HEK293 (cell line): ENCODE measurements around the gene DSG3.

Experiments
- CTCF ChIA-PET: fragments of 350-600 bp; formaldehyde crosslinking; extraction: SDS; loops from one replicate; lab custom pipeline; 2021; ENCODE audit warnings: antibody characterized with exemption; lab: Yijun Ruan, JAX
- POLR2A ChIA-PET: fragments of 300-600 bp; formaldehyde crosslinking; extraction: SDS; loops from one replicate; lab custom pipeline; 2020; ENCODE audit warnings: antibody characterized with exemption, inconsistent platforms; lab: Yijun Ruan, JAX
- H3K27ac ChIP-seq: fragments of 200-500 bp; sonication (Bioruptor generic); 2 replicates; pipeline ENCODE4 v1.5.1; 2014; ENCODE audit warnings: low read depth, low read length, control low read depth, inconsistent platforms; ENCODE audit errors: extremely low read depth
- H3K36me3 ChIP-seq, 2 experiments: fragments of 200-500 bp in 1 of 2; sonication (Bioruptor generic) in 1 of 2; 1 replicate in 1 of 2; 2 replicates in 1 of 2; pipeline ENCODE4 v1.5.1; 2014 to 2017; ENCODE audit warnings: inconsistent platforms in 2 of 2, low read length in 2 of 2; ENCODE audit not compliant: control insufficient read depth in 2 of 2, insufficient read depth in 1 of 2
- H3K4me1 ChIP-seq: fragments of 200-500 bp; sonication (Bioruptor generic); 2 replicates; pipeline ENCODE4 v1.5.1; 2014; ENCODE audit warnings: mild to moderate bottlenecking, low read length, inconsistent platforms; ENCODE audit not compliant: control insufficient read depth, insufficient read depth
- H3K4me3 ChIP-seq: 2 replicates; pipeline ENCODE4 v1.5.1; 2011; ENCODE audit warnings: low read depth, mild to moderate bottlenecking, control low read depth, low read length, moderate library complexity
- H3K9me3 ChIP-seq: fragments of 200-500 bp; sonication (Bioruptor generic); 2 replicates; pipeline ENCODE4 v1.5.1; 2014; ENCODE audit warnings: low read depth, low read length, inconsistent platforms; ENCODE audit not compliant: control insufficient read depth, insufficient read depth
- GFI1B ChIP-seq: fragments of 450-650 bp; formaldehyde crosslinking; IDR thresholded peaks from 2 replicates; pipeline ENCODE4 v1.5.1; 2016; ENCODE audit warnings: missing biosample characterization, missing genetic modification characterization
- OSR2 ChIP-seq: fragments of 450-650 bp; formaldehyde crosslinking; IDR thresholded peaks from 2 replicates; pipeline ENCODE4 v1.5.1; 2016; ENCODE audit warnings: missing biosample characterization, missing genetic modification characterization
- SCRT2 ChIP-seq: fragments of 450-650 bp; formaldehyde crosslinking; IDR thresholded peaks from 2 replicates; pipeline ENCODE4 v1.5.1; 2016; ENCODE audit warnings: missing biosample characterization, missing genetic modification characterization
- YY2 ChIP-seq: fragments of 450-650 bp; formaldehyde crosslinking; IDR thresholded peaks from 2 replicates; pipeline ENCODE4 v1.5.1; 2016; ENCODE audit warnings: missing biosample characterization, missing genetic modification characterization
- ZFHX2 ChIP-seq: fragments of 450-650 bp; formaldehyde crosslinking; conservative IDR thresholded peaks from 2 replicates; pipeline ENCODE4 v1.5.1; 2016; ENCODE audit warnings: missing biosample characterization, missing genetic modification characterization
- ZNF138 ChIP-seq: fragments of 450-650 bp; formaldehyde crosslinking; IDR thresholded peaks from 2 replicates; pipeline ENCODE4 v1.5.1; 2016; ENCODE audit warnings: missing biosample characterization, missing genetic modification characterization, borderline replicate concordance
- ZNF248 ChIP-seq: fragments of 450-650 bp; formaldehyde crosslinking; IDR thresholded peaks from 2 replicates; pipeline ENCODE4 v1.5.1; 2017; ENCODE audit warnings: missing biosample characterization, missing genetic modification characterization
- ZNF341 ChIP-seq: fragments of 450-650 bp; formaldehyde crosslinking; IDR thresholded peaks from 2 replicates; pipeline ENCODE4; 2016; ENCODE audit warnings: low read depth, missing biosample characterization, missing genetic modification characterization
- ZNF530 ChIP-seq: fragments of 450-650 bp; formaldehyde crosslinking; IDR thresholded peaks from 2 replicates; pipeline ENCODE4 v1.5.1; 2016; ENCODE audit warnings: low read depth, missing biosample characterization, missing genetic modification characterization
- ZNF558 ChIP-seq: fragments of 450-650 bp; formaldehyde crosslinking; IDR thresholded peaks from 2 replicates; pipeline ENCODE4 v1.5.1; 2016; ENCODE audit warnings: missing biosample characterization, missing genetic modification characterization
- ZNF776 ChIP-seq: fragments of 450-650 bp; formaldehyde crosslinking; IDR thresholded peaks from 2 replicates; pipeline ENCODE4 v1.5.0; 2017; ENCODE audit warnings: missing biosample characterization, missing genetic modification characterization, borderline replicate concordance
- ZNF785 ChIP-seq: fragments of 450-650 bp; formaldehyde crosslinking; IDR thresholded peaks from 2 replicates; pipeline ENCODE4 v1.5.1; 2016; ENCODE audit warnings: missing biosample characterization, missing genetic modification characterization
- ZNF843 ChIP-seq: fragments of 450-650 bp; formaldehyde crosslinking; IDR thresholded peaks from 2 replicates; pipeline ENCODE4 v1.5.1; 2016; ENCODE audit warnings: missing biosample characterization, missing genetic modification characterization
- ZSCAN16 ChIP-seq: fragments of 450-650 bp; formaldehyde crosslinking; IDR thresholded peaks from 2 replicates; pipeline ENCODE4 v1.5.1; 2016; ENCODE audit warnings: missing biosample characterization, missing genetic modification characterization
- ZSCAN30 ChIP-seq: fragments of 450-650 bp; IDR thresholded peaks from 2 replicates; pipeline ENCODE4 v1.5.1; 2018; ENCODE audit warnings: missing biosample characterization, mild to moderate bottlenecking, missing genetic modification characterization, moderate library complexity
- TF ChIP-seq, protein P1 (sequence below): fragments of 450-650 bp; formaldehyde crosslinking; IDR thresholded peaks from 2 replicates; pipeline ENCODE4 v1.5.1; 2016; ENCODE audit warnings: missing biosample characterization, missing genetic modification characterization
- TF ChIP-seq, protein P2 (sequence below): fragments of 450-650 bp; IDR thresholded peaks from 2 replicates; pipeline ENCODE4 v1.5.1; 2018; ENCODE audit warnings: missing biosample characterization, missing genetic modification characterization
- TF ChIP-seq, protein P3 (sequence below): fragments of 450-650 bp; formaldehyde crosslinking; IDR thresholded peaks from 2 replicates; pipeline ENCODE4 v1.5.1; 2016; ENCODE audit warnings: missing biosample characterization, missing genetic modification characterization, borderline replicate concordance
- TF ChIP-seq, protein P4 (sequence below): fragments of 450-650 bp; formaldehyde crosslinking; IDR thresholded peaks from 2 replicates; pipeline ENCODE4 v1.5.1; 2017; ENCODE audit warnings: missing biosample characterization, missing genetic modification characterization
- TF ChIP-seq, protein P5 (sequence below): fragments of 450-650 bp; formaldehyde crosslinking; IDR thresholded peaks from 2 replicates; pipeline ENCODE4 v1.5.1; 2016; ENCODE audit warnings: missing biosample characterization, missing genetic modification characterization

Gene DSG3

DNA sequence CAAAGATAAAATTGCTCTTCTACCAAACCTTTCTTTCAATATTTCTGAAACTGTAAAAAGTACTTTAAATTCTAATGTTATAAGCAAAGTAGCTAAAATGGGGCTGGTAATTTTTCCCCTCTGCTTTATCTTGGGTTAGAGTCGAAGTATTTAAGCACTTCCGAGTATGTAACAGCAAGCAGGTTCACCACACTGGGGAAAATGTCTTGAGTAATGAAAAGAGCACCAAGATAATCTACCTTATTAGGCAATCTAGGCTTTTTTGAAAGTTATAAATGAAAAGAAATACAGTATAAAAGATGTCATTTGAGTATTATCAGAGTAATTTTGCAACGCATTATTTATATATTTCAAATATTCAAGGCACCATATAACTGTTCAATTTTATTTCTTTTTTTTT lies 687 bp upstream of the DSG3 start:
- Histone ChIP-seq H3K36me3 (no peaks in the 10 kb centered on the region), H3K27ac (no peak overlapping the region), H3K4me3 (no peak overlapping the region), H3K4me1 (no peaks in the 10 kb centered on the region), H3K9me3 (no peaks in the 10 kb centered on the region)
- ChIA-PET POLR2A (no interaction called here), CTCF (interaction anchor here (0.9 kb wide), 1 partner anchor 478 kb away, joined by 3 read pairs; no protein-coding TSS in a partner anchor)
- TF ChIP-seq, protein P1, sequence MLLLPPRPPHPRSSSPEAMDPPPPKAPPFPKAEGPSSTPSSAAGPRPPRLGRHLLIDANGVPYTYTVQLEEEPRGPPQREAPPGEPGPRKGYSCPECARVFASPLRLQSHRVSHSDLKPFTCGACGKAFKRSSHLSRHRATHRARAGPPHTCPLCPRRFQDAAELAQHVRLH (tag by site-specific recombination) = no peak
- no peak for TF ChIP-seq ZNF530 (tag by site-specific recombination)
- TF ChIP-seq ZNF341 = no peak
- TF ChIP-seq, protein P2, sequence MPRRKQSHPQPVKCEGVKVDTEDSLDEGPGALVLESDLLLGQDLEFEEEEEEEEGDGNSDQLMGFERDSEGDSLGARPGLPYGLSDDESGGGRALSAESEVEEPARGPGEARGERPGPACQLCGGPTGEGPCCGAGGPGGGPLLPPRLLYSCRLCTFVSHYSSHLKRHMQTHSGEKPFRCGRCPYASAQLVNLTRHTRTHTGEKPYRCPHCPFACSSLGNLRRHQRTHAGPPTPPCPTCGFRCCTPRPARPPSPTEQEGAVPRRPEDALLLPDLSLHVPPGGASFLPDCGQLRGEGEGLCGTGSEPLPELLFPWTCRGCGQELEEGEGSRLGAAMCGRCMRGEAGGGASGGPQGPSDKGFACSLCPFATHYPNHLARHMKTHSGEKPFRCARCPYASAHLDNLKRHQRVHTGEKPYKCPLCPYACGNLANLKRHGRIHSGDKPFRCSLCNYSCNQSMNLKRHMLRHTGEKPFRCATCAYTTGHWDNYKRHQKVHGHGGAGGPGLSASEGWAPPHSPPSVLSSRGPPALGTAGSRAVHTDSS (tag by site-specific recombination) = no peak
- TF ChIP-seq SCRT2 (tag by site-specific recombination) = no peak
- TF ChIP-seq, protein P3, sequence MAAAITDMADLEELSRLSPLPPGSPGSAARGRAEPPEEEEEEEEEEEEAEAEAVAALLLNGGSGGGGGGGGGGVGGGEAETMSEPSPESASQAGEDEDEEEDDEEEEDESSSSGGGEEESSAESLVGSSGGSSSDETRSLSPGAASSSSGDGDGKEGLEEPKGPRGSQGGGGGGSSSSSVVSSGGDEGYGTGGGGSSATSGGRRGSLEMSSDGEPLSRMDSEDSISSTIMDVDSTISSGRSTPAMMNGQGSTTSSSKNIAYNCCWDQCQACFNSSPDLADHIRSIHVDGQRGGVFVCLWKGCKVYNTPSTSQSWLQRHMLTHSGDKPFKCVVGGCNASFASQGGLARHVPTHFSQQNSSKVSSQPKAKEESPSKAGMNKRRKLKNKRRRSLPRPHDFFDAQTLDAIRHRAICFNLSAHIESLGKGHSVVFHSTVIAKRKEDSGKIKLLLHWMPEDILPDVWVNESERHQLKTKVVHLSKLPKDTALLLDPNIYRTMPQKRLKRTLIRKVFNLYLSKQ (tag by site-specific recombination) = no peak
- TF ChIP-seq ZNF558 = no peak
- TF ChIP-seq ZNF785 (tag by site-specific recombination) = no peak
- no peak for TF ChIP-seq ZSCAN16
- no peak for TF ChIP-seq ZNF248 (tag by site-specific recombination)
- no peak for TF ChIP-seq ZNF776 (tag by site-specific recombination)
- TF ChIP-seq ZNF843 (tag by site-specific recombination) = no peak
- TF ChIP-seq, protein P4, sequence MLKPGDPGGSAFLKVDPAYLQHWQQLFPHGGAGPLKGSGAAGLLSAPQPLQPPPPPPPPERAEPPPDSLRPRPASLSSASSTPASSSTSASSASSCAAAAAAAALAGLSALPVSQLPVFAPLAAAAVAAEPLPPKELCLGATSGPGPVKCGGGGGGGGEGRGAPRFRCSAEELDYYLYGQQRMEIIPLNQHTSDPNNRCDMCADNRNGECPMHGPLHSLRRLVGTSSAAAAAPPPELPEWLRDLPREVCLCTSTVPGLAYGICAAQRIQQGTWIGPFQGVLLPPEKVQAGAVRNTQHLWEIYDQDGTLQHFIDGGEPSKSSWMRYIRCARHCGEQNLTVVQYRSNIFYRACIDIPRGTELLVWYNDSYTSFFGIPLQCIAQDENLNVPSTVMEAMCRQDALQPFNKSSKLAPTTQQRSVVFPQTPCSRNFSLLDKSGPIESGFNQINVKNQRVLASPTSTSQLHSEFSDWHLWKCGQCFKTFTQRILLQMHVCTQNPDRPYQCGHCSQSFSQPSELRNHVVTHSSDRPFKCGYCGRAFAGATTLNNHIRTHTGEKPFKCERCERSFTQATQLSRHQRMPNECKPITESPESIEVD = no peak
- TF ChIP-seq ZFHX2 (tag by site-specific recombination) = no peak

DNA sequence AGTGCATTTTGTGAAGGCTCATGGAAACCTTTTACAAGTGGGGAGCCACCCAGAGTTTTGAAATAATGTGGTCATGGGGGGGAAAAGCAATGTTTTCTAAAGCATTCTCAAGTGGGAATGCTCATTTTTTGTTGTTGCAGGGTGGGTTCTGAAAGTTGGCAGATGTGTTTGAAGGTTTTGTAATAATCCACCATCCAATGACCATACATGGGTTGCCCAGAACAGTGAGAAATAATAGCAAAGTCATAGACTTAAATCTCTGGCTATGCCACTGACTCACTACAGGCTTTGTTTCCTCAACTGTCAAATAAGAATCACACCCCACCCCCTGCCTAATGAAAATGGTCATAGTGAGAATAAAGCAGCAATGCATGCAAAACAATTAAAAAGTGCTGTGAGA lies 2.9 kb downstream of the DSG3 start:
- POLR2A ChIA-PET = no interaction called here
- TF ChIP-seq OSR2 (tag by site-specific recombination) (no peak), ZNF138 (no peak), GFI1B (tag by site-specific recombination) (no peak), YY2 (tag by site-specific recombination) (no peak), ZSCAN30 (tag by site-specific recombination) (no peak)
- TF ChIP-seq, protein P5, sequence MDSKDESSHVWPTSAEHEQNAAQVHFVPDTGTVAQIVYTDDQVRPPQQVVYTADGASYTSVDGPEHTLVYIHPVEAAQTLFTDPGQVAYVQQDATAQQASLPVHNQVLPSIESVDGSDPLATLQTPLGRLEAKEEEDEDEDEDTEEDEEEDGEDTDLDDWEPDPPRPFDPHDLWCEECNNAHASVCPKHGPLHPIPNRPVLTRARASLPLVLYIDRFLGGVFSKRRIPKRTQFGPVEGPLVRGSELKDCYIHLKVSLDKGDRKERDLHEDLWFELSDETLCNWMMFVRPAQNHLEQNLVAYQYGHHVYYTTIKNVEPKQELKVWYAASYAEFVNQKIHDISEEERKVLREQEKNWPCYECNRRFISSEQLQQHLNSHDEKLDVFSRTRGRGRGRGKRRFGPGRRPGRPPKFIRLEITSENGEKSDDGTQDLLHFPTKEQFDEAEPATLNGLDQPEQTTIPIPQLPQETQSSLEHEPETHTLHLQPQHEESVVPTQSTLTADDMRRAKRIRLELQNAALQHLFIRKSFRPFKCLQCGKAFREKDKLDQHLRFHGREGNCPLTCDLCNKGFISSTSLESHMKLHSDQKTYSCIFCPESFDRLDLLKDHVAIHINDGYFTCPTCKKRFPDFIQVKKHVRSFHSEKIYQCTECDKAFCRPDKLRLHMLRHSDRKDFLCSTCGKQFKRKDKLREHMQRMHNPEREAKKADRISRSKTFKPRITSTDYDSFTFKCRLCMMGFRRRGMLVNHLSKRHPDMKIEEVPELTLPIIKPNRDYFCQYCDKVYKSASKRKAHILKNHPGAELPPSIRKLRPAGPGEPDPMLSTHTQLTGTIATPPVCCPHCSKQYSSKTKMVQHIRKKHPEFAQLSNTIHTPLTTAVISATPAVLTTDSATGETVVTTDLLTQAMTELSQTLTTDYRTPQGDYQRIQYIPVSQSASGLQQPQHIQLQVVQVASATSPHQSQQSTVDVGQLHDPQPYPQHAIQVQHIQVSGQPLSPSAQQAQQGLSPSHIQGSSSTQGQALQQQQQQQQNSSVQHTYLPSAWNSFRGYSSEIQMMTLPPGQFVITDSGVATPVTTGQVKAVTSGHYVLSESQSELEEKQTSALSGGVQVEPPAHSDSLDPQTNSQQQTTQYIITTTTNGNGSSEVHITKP = peak; percentile 26; the same call in 1 of the 2 replicates
- H3K27ac ChIP-seq = no peak overlapping the region
- no peak overlapping the region for H3K4me3 ChIP-seq
- H3K9me3 ChIP-seq = no peaks in the 10 kb centered on the region
- no peaks in the 10 kb centered on the region for H3K4me1 ChIP-seq
- CTCF ChIA-PET = interaction anchor here (0.7 to 2.7 kb wide), 2 partner anchors 11 to 26 kb away, joined by 3 to 8 read pairs; no protein-coding TSS in a partner anchor
- H3K36me3 ChIP-seq = no peaks in the 10 kb centered on the region
